ENCODE data around the gene PTPRG.

DNA sequence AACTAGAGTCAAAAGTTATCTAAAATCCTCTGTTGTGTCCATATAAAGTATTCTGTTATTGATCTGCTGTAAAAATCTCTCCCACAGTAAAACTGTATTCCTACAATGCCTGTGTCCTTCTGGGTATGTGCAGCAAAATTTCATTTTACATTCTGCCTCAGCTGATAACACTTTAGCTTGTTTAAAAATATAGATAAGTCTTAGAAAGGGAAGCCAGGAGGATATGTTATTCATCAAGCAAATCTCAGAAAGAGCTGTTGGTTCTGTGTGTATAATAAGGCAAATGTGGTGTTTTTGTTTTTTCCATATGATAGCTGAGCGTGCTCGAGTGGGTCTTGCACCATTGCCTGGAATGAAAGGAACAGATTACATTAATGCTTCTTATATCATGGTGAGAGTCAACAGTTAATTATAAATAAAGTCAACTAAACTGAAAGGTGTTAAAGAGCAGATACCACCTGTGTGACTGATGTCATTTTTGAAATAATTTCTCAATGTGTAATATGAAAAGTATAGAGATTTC lies 715.3 kb downstream of the PTPRG start:
- no peak for TF ChIP-seq POLR2A (IDR thresholded peaks at IDR 0.05)
- no peak for TF ChIP-seq CTCF (IDR thresholded peaks at IDR 0.05)
